ENCODE data around the gene LMTK3.

Gene LMTK3, protein sequence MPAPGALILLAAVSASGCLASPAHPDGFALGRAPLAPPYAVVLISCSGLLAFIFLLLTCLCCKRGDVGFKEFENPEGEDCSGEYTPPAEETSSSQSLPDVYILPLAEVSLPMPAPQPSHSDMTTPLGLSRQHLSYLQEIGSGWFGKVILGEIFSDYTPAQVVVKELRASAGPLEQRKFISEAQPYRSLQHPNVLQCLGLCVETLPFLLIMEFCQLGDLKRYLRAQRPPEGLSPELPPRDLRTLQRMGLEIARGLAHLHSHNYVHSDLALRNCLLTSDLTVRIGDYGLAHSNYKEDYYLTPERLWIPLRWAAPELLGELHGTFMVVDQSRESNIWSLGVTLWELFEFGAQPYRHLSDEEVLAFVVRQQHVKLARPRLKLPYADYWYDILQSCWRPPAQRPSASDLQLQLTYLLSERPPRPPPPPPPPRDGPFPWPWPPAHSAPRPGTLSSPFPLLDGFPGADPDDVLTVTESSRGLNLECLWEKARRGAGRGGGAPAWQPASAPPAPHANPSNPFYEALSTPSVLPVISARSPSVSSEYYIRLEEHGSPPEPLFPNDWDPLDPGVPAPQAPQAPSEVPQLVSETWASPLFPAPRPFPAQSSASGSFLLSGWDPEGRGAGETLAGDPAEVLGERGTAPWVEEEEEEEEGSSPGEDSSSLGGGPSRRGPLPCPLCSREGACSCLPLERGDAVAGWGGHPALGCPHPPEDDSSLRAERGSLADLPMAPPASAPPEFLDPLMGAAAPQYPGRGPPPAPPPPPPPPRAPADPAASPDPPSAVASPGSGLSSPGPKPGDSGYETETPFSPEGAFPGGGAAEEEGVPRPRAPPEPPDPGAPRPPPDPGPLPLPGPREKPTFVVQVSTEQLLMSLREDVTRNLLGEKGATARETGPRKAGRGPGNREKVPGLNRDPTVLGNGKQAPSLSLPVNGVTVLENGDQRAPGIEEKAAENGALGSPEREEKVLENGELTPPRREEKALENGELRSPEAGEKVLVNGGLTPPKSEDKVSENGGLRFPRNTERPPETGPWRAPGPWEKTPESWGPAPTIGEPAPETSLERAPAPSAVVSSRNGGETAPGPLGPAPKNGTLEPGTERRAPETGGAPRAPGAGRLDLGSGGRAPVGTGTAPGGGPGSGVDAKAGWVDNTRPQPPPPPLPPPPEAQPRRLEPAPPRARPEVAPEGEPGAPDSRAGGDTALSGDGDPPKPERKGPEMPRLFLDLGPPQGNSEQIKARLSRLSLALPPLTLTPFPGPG (N-terminal part only)

DNA sequence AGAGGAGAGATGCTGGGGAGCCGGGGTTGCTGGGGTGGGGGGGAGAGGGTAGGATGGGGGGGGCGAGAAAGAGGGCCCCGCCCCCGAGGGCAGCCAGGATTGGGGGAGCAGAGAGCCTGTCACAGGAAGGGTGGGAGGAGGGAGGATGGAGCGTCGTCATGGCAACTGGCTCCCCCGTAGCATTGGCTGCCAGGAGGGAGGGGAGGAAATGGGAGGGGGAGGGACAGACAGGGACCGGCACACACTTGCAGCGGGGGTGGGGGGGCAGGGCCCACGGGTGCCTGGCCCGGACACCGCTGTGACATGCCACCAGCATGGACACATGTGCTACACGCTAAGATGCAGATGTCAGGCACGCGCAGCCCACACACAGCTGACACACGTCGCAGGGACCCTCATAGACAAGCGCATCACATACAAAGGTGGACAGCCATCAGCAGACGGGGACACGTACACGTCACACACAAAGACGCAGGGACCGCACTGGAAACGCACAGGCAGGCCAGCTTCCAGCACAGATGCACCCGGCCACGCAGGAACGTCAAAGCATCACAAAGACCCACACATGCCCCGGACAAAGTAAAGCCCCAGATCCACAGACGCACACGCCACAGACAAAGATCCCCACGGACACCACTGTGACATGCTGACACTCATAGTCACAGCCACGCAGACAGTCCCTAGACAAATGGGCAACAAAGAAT lies at the start of gene LMTK3:
LMTK3 (minus strand) TSS at position 36 of the 704 bp plus-strand sequence. CDS start 259 bp downstream, outside the sequence.
- in situ Hi-C loops (cut with MboI; ENCODE audit: low sequenced_read_pairs) = no loop called here

DNA sequence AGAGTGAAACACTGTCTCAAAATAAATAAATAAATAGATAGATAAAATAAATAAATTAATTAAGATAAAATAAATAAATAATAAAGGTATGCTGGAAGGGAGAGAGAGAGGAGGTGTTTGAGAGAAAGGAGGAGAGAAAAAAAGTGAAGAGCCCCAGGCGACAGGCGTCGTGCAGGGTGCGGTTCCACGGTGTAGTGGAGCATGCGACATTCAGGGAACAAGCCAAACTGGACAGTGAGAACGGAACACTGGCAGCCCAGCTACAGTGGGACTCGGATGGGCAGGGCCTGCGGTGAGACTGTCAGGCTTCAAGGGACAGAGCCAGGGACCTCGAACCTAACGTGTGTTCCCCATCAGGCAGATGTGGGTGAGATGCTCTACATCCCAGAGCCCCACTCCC lies 49.8 kb upstream of the LMTK3 start:
- in situ Hi-C loops (cut with MboI; ENCODE audit: low sequenced_read_pairs) = no loop called here

DNA sequence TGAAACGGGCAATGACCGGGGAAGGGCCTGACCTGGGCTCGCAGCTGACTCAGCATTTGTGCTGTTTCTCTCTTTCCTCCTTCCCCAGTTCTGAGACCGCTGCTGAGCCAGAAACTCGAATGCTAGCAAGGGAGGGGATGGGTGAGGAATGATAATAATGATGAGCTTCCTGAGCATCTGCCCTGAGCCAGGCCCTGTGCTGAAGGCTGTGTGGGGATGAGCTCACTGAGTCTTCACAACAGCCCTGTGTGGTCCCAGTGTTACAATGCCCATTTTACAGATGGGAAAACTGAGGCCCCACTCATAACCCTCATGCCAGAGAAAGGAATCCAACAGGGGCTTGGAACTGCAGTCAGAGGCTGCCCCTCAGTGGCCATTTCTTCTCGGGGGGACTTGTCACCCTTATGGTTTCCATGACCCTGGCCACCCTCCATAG lies 48.5 kb upstream of the LMTK3 start:
- in situ Hi-C loops (cut with MboI; ENCODE audit: low sequenced_read_pairs) = no loop called here

DNA sequence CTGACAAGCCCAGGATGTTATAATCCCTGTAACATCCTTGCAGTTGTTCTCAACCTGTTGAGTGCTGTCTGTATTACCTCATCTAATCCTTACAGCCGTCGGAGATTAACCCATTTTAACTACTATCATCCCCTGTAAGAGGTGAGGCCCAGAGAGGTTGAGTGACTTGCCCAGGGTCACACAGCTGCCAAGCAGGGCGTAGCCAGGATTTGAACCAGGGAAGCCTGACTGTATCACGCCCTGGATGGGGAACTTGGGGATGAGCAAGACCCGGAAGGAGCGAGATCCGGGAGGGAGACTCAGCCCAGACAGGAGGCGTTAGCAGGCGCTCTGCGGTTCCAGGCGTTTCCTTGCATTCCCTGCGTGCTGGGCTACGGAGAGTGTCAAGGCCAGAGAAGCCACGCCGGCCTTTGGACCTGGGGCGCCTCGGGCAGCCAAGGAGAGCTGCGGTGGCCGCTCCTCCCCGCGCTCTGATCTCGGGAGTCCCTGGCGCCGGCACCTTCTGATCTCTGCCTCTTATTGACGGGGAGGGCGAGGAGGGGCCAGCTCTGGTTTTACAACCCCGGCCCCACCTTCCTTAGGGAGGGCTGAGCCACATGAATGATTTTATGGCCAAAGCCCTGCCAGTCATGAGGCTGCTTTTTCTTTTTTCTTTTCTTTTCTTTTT lies 46.5 kb upstream of the LMTK3 start:
- in situ Hi-C loops (cut with MboI; ENCODE audit: low sequenced_read_pairs) = no loop called here

DNA sequence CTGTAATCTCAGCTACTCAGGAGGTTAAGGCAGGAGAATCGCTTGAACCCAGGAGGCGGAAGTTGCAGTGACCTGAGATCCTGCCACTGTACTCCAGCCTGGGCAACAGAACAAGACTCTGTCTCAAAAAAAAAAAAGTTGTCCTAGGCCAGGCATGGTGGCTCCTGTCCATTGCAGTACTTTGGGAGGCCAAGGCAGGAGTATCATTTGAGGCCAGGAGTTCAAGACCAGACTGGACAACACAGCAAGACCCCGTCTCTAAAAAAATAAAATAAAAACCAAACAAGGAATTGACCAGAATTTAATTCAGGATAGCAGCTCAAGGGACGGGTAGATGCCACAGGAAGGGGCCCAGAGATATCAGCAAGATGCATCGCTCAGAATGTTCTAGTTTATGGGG lies 45.2 kb upstream of the LMTK3 start:
- in situ Hi-C loops (cut with MboI; ENCODE audit: low sequenced_read_pairs) = no loop called here

DNA sequence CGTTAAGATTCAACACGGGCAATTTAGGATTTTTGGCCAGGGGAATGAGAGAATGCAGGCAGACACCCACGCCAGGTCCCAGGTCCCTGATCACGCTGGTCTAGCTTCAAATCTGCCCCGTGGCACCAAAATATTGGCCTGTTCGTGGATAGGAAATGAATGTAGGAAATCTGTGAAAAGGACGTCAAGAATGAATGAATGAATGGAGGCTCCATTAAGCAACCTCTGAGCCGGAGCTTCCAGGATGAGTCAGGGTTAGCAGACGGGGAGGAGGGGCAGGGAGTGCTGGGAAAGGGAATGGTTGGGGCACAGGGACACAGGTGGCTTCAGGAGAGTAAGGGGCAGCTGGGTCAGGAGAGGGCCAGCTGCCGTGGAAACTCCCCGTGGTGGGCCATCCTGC lies 44.5 kb upstream of the LMTK3 start:
- in situ Hi-C loops (cut with MboI; ENCODE audit: low sequenced_read_pairs) = no loop called here

DNA sequence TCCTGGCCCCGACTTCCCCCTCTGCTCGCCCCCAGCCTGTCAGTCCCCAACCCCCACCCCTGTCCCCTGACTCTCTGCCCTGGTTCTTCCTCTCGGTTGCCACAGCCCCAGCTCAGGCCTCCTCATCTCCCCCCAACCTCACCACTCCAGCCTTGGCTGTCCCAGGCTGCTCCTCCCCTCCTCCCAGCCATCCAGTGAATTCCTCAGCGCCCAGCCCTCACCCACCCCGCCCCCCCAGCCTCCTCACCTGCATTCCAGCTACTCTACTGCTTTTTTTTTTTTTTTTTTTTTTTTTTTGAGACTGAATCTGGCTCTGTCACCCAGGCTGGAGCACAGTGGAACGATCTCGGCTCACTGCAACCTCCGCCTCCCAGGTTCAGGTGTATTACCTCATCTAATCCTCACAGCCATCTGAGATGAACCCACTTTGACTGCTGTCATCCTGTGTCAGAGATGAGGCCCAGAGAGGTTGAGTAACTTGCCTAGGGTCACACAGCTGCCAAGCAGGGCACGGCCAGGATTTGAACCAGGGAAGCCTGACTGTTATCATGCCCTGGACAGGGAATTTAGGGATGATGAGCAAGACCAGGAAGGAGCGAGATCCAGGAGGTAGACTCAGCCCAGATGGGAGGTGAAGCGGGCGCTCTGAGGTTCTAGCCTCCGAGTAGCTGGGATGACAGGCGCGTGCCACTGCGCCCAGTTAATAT lies 42.9 kb upstream of the LMTK3 start:
- in situ Hi-C loops (cut with MboI; ENCODE audit: low sequenced_read_pairs) = no loop called here

DNA sequence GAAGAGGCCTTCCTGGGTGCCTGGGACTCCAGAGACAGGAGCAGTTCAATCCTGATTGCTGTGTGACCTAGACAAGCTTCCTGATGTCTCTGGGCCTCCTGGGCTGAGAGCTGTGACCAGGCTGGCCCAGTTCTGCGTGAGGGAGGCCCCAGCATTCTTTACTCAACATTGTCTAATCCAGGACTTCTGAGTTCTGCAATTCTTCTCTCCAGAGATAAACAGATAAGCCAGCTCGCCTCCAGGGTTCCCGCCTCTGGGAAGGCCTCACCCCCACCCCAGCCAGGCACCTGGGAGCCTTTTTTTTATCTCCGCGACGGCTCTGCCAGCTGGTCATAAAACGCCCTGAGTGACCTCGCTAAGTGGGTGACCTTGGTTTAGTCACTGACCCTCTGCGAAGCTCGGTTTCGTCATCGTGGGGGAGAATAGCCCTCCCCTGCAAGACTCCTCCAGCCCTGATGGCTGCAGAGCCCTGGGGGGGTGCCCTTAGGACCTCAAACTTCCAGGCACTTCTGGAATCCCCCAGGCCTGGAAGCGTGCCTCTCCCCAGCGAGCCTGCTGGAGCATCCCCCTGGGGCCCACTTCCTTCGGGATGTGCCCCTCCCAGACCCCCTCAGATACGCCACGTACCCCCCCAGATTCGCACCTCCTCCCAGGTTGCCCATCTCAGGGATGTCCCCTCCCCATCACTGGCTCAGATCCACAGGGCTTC lies 42.2 kb upstream of the LMTK3 start:
- in situ Hi-C loops (cut with MboI; ENCODE audit: low sequenced_read_pairs) = no loop called here

DNA sequence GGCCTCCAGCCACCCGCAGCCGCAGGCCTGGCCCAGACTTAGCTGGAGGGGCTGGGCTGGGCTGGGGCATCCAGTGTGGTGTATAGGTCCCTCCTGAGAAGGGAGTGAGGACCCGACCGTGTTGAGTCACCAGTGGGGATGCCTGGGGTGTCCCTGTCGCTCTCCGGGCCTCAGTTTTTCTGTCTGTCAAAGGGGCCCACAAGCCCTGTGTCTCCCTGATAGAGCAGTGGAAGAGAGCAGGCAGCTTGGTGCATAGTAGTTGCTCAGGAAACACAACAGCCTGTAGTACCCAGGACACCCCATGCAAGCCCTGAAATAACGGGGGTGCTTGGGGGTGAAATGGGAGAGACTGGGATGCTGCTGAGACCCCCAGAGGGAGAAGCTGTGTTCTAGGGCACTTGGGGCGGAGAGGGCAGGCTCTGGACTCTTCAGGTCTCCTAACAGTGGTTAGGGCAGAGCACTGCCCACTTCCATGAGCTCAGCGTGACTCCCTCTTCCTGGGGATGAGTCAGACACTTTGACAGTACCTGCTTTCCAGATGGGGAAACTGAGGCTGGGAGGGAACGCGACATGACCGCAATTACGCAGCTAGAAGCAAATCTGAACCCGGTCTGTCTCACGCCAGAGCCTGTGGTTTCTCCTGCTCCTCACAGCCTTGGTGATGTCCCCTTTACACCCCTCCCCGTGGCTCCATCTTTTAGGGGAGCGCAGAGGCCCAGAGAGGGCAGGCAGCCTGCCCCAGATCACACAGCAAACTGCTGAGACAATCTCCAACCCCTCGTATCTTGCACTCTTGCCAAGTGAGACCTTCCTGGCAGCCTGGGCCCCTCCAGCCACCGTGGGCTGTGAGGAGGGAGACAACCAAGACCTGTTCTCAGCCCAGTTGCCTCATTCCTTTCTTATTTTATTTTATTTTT lies 41.0 kb upstream of the LMTK3 start:
- in situ Hi-C loops (cut with MboI; ENCODE audit: low sequenced_read_pairs) = no loop called here

DNA sequence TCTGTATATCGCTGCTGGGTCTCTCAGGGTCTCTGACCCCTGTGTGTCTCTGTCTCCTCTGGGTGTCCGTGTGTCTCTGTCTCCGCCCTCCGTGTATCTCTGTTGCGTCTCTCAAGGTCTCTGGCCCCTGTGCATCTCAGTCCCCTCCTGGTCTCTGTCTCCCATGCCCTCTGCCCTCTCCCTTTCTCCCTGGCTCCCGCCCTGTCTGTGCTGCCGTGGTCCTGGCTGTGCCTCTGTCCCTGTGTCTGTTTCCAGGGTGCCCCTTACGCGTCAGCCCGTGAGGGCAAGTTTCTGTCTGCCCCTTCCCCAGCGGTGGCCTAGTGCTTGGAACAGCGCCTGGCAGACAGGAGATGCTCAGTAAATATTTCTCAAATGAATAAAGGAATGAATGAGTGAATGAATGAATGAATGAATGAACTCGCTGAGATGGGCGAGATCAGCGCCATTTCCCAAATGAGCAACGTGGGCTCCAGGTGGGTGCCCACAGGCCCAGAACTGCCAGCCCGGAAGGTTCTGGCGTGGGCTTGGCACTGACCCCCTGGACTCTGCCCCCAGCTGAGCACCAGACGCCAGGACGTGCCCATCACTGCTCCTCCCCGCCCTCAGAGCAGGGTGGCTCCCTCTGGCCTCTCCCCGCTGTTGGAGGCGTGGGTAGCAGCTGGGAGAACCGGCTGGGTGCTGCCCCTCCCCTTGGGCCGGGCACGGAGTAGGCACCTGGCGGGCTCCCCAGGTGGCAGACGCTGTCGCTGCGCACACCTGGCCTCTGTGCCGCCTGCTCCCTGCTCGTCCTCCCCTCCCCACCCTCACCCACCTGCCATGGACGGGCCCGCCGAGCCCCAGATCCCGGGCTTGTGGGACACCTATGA lies 40.0 kb upstream of the LMTK3 start, which contains the start of gene SULT2B1:
SULT2B1 (plus strand) TSS at position 736 of the 866 bp plus-strand sequence; CDS start at position 817, 81 bp downstream.
- in situ Hi-C loops (cut with MboI; ENCODE audit: low sequenced_read_pairs) = no loop called here

DNA sequence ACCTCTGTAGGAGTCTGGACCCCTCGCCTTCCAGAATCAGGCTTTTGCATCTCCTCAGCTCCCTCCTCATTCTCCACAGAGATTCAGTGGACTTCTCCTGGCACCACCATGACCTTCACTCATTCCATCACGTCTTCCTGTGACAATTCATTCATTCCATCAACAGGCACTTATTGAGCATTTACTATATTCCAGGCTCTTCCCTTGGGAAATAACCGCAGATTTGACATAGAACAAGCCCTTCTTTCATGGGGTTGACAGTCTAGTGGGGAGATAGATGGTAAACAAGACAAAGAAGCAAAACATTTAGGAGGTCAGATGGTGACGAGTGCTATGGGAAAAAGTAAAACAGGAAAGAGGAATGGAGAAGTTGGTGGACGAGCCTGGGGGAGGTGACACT lies 37.7 kb upstream of the LMTK3 start:
- in situ Hi-C loops (cut with MboI; ENCODE audit: low sequenced_read_pairs) = no loop called here

DNA sequence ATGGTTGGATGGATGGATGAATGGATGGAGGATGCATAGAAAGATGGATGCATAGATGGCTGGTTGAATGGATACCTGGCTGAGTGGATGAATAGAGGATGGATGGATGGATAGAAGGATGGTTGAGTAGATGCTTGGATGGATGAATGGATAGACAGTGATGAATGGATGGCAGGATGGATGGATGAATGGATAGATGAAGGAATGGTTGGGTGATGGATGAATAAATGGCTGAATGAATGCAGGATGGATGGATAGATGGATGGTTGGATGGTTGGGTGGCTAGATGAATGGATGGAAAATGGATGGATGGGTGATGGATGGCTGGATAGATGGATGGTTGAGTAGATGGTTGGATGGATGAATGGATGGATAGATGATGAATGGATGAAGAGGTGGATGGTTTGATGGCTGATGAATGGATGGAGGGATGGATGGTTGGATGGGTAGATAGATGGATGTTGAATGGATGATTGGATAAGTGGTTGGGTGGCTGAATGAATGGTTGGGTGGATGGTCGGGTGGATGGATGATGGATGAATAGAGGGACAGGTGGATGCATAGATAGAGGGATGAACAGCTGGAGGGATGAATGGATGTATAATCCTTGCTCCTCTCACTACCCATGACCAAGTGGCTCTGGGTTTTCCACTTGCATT lies 36.7 kb upstream of the LMTK3 start:
- in situ Hi-C loops (cut with MboI; ENCODE audit: low sequenced_read_pairs) = no loop called here

DNA sequence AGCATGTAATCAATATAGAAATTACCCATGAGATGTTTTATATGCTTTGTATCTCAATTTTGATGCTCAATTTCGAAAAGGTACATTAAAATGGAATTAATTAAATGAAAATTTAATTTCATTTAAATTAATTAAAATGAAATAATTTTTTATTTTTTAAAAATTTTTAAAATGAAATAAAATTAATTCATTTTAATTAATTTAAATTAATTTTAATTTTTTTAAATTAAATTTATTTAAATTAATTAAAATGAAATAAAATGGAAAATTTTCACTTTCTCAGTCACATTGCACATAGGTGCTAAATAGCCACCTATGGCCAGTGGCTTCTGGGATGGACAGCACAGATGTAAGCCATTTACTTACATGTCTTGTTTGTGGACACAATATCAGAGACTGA lies 36.1 kb upstream of the LMTK3 start:
- in situ Hi-C loops (cut with MboI; ENCODE audit: low sequenced_read_pairs) = no loop called here

DNA sequence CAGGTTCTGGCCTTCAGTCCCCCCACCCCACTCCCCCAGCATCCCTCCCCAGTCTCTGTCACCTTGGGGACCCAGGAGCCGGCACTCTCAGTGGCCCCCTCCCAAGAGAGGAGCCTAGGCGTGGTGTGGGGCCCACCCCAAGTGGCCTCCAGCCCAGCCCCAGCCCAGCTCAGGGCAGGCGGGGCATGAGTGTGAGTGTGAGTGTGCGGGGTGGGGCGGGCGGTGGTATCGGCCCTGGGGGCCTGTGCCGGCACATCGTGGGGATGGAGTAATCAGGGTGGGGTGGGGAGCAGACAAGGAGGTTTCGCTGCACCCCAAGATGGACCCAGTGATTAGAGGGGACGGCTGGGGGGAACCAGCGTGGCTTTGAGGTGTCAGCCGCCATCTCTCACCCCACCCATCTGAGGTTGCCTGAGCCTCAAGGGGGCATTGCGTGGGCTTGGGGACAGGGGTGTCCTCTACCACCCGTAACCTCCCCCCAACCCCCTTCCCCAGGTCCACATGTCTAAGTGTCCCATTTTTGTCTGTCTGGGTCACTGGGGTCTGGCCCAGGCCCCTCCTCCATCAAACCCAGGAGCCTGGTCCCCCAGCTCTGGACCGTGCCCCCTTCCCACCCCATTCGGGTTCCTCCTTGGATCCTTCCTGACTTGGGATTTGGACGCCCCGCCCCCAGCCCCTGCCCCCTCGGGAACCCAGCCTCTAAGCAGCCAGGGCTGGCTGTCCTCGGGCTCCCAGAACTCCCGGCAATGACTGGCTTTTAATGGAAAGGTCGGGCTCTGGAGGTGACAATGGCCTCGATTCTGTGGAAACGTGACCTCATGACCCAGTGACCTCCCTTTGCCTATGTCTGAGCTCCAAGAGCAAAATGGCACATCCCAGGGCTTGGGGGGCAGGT lies 33.5 kb upstream of the LMTK3 start:
- in situ Hi-C loops (cut with MboI; ENCODE audit: low sequenced_read_pairs) = no loop called here

DNA sequence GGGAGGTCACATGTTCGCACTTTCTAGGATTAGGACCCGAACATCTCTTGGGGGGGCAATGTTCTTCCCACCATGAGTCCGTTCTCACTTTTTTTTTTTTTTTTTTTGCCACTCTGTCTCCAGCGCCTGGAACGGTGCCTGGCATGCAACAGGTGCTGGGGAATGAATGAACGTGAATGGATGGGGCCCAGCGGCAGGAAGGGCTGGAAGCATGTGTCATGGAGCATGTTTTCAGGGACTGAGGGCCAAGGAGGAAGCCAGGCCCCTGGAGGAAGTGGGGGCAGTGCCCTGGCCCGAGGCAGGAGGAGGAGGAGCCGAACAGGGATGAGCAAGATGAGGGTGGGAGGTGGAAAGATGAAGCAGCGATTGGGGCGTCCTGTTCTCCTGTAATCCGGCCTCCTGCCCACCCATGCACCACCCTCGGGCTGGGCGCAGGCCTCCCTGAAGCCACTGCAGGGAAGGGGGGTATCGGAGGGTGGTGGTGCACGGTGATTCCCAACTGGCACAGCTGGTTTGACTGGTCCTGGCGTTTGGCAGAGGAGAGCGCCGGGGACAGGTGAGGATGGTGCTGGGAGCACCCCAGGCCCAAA lies 31.6 kb upstream of the LMTK3 start:
- in situ Hi-C loops (cut with MboI; ENCODE audit: low sequenced_read_pairs) = no loop called here
